GM12874 (cell line): ENCODE measurements around the gene ABCA13.

Experiments used
- TF ChIP-seq, protein P1 (sequence below): IDR thresholded peaks from 2 replicates; pipeline ENCODE4 v1.5.1; 2011; ENCODE audit warnings: low read depth, mild to moderate bottlenecking, control low read depth, low read length, moderate library complexity; ENCODE audit not compliant: insufficient read depth

ABCA13 gene

DNA sequence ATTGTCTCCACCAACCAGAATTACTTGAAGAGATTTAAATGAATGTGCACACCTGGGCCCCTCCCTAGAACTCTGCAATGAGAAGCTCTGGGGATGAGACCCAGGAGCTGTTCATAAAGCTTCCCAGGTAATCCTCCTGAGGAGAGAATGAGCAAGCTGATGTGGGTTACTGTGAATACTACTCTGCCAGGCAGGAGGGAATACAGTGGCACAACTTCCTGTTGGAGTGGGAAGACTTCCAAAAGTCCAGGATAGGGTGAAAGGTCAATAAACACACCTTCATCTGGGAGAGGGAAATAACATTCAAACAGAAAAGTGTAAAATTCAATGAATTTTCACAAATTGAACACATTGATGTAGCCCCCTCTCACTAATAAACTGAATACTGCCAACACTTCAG is 351.4 kb downstream of the ABCA13 start:
- TF ChIP-seq, protein P1, sequence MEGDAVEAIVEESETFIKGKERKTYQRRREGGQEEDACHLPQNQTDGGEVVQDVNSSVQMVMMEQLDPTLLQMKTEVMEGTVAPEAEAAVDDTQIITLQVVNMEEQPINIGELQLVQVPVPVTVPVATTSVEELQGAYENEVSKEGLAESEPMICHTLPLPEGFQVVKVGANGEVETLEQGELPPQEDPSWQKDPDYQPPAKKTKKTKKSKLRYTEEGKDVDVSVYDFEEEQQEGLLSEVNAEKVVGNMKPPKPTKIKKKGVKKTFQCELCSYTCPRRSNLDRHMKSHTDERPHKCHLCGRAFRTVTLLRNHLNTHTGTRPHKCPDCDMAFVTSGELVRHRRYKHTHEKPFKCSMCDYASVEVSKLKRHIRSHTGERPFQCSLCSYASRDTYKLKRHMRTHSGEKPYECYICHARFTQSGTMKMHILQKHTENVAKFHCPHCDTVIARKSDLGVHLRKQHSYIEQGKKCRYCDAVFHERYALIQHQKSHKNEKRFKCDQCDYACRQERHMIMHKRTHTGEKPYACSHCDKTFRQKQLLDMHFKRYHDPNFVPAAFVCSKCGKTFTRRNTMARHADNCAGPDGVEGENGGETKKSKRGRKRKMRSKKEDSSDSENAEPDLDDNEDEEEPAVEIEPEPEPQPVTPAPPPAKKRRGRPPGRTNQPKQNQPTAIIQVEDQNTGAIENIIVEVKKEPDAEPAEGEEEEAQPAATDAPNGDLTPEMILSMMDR: no peak

DNA sequence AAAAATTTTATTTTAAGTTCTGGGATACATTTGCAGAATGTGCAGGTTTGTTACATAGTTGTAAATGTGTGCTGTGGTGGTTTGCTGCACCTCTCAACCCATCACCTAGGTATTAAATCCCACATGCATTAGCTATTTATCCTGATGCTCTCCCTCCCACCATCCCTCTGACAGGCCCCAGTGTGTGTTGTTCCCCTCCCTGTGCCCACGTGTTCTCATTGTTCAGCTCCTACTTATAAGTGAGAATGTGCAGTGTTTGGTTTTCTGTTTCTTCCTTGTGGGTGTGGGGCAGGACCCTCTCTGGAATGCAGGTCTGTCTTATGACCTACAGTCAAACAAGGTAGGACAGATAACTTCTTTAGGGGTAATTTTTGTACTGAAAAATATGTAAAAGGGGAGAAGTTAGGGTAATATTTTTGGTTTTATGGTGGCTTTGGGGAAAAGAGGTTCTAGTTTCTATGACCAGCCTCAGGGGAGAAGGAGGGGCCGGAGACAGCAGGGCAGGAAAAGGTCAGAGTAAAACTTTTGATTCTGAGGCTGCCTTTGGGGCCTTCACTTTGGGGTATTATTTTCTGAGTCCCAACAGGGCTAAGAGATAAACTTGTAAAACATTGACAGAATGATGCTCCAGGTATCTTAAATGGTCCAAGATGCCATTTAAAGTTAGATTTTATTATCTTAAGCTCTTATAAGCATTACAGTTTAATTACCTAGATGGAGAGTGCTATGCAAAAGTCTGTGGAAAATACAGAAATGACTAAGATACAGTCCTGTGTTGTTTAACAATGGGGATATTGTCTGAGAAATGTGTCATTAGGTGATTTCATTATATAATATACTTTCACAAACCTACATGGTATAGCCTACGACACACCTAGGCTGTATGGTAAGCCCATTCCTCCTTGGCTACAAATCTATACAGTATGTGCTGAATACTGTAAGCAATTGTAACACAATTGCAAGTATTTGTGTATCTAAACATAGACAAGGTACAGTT is 354.8 kb downstream of the ABCA13 start:
- TF ChIP-seq, protein P1: no peak

DNA sequence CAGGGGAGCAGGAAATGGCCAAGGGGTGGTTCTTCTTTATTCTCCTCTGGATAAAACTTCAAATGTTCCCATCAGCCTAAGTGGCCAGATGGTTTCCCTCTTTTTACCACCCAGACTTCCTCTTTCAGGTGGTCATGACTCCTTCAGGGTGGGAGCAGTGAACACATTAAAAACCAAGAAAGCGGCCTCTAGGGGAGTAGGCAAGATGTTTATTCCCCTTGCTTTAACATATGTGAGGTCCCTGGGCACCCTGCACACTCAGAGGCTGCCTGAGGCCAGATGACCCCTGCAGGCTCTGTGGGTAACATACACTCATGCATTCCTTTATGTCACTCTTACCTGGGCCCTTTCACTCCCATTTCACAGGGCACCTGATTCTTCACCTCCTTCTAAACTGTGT is 357.4 kb downstream of the ABCA13 start:
- TF ChIP-seq, protein P1: no peak

- TF ChIP-seq, protein P1: no peak
Observed at GRCh38 chr7:48537561-48537960, 366.3 kb downstream of the ABCA13 start.

DNA sequence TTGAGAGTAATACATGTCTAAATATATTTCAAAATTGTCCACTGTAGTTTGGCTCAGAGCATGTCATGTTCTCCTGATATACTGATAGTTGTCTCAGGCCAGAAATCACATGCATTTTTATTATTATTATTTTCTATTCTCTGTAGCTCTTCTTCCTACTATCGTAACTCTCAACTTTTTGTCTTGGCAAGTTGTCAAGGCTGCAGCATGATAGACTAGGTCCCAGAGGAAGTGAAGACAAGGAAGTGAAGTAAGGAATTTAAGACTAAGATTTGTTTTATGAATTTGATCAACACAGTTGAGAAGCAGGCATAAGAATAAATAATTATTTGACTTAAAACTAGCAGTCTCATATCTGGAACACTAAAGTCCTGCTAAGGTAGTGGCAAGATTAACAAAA is 369.5 kb downstream of the ABCA13 start:
- TF ChIP-seq, protein P1: no peak

DNA sequence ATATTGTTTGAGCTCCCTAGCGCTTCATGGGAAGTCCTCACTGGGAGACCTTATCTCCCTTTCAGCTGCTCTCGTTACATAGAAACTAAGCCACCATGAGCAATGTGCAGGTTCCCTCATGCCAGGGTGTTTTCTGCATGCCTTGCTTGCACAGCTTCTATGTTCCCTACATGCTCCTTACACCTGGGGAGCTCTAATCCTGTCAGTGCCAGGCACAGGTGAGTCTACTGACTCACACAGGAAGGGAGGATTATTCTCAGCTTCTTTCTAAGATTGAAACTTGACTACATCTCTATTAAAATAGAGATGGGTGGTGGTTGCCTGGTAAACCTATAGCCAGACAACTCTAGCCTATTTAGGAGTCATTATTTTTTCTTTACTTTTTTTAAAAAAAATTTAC is 377.4 kb downstream of the ABCA13 start:
- TF ChIP-seq, protein P1: no peak

DNA sequence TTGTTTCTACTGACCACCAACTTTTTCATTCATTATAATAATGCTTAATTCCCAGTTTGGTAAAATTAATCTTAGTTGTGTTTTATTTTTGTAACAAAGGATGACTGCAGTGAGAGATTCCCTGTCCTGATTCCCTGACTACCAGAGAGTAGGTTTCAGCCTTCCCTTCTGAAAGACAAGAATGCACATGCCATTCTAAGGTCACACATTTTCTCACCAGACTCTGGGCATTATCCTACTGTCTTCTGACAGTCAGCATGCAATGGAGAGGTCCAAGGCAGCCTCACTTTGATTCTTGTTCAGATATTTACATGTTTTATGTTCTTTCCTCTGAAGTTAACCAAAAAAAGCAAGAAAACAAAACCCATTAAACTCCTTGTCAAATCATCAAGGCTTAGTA is 380.4 kb downstream of the ABCA13 start:
- TF ChIP-seq, protein P1: no peak
